Stimulated activated naive CD4-positive, alpha-beta T cell treated with Interleukin-2 at 50 U/mL for 16 hours (primary cell): ENCODE data around the gene PWWP2B.

Source experiments
- DNase-seq: peaks from one replicate; lab custom pipeline; 2025; lab: John Stamatoyannopoulos, UW

Gene PWWP2B

DNA sequence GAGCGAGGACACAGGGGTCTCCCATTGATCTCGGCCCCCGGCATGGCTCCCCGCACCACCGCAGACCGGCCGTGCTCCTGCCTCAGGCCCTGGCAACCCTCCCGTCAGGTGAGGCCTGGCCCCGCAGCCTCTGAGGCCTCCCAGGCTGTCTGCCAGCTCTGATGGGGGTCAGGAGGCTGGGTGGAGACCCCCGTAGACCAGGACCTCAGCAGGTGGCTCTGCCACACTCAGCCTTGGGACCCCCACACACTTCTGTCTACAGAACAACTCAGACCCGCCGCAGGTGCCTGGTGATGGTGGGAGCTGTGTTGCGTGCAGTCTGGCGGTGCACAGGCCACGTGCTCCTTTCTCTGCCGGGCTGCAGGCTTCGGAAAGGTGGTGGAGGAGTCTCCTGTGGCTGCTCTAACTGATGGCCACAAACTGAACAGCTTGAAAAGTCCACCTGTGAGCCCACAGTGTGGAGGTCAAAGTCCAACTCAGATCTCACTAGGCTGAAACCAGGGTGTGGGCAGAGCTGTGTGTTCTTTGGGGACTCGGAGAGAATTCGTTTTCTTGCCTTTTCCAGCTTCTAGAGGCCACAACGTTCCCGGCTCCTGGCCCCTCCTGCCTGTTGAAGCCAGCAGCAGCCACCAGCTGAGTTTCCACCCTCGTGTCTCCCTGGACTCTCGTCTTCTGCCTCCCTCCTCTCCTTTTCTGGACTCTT lies 62.5 kb downstream of the PWWP2B start:
- no peak for DNase-seq

DNA sequence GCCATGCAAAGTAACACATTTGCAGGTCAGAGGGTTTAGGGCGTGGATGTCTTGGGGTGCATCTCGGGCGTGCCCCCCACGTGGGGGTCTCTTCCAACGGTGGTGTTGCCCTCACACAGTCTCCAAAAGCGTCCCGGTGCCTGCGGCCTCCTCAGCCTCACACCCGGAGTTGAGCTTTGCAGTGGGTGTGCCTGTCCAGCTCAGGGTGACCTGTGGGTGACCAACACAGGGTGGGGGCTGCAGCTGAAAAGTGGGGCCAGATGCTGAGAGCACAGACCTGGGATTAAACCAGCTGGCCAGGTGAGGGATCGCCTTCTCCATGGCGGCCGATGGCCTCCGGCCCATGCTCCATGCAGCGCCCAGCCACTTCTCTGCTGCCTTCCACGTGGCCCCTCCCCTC lies 63.1 kb downstream of the PWWP2B start:
- no peak for DNase-seq

DNA sequence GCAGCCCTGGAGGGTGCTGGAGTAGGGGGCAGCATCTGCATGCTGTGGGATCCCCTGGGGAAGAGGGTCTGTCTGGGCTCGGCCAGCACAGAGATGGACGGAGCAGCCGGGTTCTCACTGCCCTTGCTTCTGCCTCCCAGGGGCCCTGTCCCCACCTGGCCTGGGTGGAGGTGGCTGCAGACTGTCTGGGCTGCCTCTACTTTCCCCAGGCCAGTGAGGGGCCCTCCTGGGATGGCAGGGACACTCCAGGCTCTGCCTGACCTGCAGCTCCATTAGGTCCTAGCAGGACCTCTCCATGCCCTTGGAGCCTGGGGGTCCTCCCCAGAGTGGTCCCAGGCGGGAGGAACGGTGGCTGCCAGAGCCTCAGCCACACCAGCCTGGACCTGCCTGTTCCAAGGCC lies 63.7 kb downstream of the PWWP2B start:
- no peak for DNase-seq

DNA sequence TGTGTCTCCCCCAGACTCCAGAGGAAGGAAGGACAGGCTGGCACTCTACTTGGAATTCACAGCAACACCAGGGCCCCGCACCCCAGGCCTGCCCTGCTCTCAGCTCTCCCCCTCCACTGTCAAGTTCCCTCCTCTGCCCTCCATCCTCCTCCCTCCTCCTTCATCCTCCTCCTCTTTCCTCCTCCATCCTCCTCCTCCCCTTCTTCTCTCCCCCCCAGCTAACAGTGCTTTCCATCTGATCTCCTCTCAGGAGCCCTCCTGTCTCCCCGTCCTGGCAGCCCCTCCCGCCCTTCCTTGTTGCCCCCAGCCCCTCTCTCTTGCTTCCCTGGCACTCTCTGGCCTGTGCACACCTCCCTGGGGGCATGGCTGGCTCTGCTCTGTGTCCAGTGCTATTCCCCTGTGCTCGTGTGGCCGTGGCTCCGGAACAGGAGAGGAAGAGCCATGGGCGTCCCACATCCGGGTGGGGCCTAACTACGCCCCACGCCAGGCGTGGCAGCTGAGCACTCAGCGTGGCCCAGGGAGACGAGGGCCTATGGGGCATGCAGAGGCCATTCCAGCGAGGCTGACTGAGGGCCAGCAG lies 64.2 kb downstream of the PWWP2B start:
- DNase-seq, result no peak

DNA sequence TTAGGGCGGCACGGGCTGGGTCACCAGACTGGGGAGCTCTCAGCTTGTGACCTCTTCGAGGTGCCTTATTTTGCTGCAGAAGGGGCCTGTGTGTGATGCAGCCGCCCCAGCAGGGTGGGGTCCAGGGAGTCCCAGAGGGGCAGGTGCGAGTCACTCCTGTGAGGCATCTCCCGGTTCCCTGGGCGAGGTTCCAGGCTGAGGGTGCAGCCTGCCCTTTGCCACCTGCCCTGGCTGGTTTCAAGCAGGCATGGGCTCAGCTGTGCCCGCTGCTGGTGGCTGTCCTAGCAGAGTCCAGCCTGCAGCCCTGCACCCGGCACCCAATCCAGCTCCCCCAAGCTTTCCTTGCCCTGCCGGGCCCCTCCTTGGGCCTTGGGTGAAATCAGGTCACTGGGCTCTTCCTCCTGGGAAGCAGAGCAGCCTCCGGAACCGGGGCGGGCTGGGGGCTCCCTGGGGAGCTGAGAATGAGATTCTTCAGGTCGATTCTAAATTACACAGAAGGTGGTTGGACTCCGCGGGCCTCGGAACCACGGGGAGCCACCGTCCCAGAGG lies 64.8 kb downstream of the PWWP2B start:
- no peak for DNase-seq

DNA sequence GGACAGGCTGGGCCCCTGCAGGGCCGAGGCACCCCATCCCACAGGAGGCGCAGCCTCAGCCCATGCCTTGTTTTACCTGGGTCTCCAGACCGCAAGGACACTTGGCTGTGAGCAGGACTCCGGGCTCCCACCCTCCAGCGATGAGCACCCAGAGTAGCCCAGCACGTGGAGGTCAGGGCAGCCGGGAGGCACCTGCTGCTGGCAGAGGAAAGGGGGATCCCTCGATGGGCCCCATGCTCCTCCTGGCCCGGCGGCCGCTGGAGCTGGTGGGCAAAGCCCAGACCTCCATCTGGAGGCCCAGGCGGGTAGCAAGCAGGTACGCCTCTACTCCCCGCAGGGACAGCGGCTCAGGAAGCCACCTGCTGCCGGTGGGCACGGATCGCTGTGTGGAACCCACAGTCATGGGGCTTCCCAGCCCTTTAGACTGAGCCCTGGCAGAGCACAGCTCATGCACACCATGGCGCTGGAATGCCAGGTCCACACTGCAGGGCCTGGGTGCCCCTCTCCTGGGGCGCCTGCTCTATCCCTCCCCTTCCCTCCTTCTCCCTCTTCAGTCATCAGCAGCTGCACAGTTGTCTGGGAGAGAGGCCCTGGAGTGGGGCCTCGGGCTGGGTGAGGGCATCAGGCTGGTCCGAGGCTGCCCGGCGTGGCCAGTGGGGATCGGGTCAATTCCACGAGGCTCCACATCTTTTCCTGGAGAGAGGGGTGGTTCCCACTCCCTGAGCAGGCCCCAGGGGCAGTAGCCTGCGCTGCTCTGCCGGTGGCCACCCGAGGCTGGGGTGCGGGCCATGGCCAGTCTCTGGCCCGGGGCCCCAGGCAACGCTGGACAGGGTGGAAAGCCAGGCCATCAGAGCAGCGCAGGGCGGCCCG lies 65.7 kb downstream of the PWWP2B start:
- DNase-seq, result no peak

DNA sequence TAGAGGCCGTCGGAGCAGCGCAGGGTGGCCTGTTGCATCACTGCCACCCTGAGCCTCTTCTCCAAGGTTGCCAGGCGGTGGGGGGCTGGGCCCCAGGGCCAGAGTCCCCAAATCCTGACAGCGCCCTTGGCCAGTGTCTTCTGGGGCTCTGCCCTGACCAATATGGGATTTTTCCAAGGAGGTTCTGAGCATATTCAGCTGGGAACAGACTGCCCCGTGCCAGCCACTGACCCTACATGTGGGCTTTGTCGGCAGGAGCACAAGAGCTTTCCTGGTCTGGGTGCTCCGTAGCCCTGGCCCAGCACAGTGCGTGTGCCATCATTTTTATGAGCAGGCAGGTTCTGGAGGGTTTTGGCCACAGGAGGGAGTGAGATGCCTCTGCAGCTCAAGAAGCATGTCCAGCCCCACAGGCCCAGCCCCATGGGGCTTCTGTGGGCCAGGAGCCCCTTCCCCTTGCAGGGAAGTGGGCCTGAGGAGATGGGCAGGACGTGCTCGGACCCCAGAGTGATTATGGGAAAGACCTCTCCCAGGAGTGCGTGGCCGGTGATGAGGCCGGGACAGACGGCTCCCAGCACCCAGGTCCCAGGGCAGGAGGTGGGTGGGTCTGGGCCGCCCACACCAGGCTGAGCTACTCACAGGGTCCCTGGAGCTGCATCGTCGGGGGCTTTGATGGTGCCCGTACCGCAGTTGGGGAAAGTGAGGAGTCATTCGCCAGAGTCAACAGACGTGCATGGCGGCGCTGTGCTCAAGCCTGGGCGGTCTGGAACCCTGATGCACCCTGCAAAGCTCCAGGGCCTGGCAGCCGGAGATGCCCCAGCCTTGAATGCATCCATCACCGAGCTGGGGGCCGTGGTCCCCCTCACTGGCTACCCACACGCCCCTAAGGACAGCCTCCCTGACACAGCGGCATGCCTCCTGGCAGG lies 66.6 kb downstream of the PWWP2B start:
- DNase-seq, result no peak

DNA sequence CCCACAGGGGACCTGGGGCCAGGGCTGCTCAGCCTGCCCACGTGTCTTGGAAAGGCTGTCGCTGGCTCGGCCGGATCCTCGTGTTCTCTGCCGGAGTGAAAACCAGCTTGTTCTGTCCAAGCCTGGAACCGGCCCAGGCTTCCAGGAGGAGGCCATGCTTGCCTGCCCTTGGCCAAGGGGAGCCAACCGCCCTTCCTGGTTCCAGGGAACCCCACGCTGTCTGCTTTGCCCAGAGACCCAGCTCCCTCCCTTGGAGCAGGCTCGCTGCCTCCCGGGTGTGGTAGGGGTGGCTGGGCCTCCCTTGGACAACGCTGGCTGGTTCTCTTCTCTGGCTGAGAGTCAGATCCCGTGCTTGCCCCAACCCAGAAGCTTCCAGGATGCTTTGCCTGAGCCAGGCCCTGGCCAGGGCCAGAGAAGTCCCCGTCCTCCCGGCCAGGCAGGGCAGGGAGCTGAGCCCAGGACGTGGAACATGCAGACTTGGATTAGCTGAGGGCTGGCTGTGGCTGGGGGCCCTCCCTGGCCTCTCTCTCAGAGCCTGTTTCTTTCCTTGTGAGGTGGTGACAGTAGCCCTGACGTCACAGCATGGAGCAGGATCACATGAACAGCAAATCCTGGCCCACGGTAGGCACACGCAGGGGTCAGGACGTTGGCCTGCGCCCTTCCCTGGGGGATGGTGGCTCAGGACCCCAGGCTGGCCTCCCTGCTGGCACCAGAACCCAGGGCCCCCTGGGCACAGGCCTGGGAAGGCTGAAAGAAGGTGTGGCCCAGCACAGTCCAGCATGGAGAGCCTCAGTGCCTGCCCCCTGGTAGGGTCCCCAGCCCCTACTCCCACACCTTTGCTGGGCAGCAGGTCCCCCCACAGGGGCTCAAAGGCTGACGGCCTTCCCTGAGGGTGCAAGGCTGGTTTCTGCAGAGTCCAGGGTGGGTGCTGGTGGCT lies 67.5 kb downstream of the PWWP2B start:
- DNase-seq, result no peak

DNA sequence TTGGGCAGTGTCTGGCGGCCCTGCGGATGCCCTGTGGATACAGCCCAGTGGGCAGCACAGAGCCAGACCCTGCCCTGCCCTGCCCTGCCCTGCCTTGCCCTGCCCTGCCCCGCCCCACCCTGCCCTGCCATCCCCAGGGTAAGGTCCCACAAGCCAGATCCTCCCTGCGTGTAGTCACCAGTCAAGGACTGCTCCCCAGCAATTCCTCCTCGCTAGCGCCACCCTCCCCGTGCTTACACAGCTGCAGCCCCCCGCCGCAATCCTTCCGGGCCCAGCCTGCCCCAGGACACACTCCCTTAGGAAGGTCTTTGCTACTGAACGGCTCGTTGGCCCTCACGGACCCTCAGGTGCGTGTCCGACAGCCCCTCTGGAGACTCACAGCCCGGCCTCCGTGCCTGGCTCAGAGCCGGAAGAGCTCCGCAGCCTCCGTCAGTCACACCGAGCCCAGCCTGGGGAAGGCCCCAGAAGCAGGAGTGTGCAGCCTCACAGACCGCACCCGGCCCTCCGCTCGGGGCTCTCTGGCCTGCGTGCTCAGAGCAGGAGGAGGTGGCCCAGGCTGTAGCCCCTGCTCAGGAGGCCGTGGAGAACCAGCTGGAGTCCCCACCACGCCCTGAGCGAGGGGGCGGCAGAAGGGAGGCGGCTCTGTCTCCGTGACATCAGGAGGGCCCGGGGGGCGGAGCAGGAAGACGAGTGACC lies 68.3 kb downstream of the PWWP2B start:
- DNase-seq, result no peak

DNA sequence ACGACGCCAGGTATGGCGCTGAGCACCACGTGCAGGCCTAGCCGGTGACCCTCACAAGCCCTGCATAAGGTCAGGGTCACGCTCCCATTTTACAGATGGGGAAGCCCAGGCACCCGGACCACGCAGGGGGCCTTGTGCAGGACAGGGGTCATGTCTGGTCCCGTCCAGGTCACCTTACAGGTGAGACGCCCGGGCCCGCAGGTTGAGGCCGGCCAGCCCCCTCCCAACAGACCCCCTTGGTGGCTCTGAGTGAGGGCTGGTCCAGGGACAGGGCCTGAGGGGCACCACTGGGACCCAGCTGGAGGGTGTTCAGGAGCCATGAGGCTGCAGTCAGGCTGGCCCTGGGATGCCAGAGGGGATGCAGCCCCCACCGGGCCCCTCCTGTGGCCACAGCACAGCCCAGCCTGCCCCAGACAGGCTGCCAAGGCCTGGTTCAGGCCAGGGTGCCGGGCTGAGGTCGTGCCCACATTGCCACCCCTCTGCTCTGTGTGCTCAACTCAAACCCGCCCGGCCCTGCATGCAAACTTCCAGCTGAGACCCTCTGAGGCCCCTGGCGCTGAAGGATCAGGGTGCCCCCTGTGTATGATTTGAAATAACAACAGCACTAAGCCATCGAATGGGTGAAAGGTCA lies 69.0 kb downstream of the PWWP2B start:
- no peak for DNase-seq

DNA sequence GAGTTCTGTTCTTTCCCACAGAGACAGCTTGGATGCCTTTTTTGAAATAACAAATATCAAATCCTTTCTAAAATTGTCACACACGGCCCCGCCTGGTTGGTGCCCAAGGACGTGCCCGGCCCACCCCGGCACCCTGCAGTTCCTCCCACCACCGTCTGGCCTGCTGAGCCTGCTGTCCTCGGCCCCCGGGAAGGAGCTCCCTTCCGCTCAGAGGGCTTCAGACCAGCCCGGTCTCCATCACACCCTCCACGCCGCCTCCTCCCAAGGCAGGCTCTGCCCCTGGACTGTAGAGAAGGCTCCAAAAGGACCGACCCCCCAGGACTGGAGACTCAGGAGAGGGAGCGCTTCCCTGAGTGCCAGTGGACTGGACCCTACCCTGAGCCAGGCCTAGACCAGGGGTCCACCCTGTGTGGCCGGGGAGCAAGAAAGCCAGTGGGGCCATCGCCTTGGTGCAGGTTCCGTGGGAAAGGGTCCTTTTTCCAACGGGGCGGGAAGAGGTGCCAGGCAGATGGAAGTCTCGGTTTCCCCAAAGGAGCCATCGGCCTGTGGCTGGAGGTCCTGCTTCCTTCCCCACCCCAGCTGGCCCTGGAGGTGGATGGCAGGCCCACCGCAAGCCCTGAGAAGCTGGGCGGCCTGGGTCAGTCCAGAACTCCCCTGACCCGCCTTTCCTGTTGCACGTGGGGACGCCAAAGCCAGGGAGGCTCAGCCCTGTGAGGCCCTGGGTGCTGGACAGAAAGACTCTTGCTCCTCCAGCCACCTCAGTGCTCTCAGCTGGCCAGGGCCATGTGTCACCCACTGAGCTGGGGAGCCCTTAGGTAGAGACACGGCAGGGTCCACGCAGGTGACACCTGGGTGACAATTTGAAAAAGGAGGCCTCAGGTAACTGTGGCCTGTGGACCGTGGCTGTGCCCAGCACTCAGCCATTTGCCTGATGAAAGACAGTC lies 69.8 kb downstream of the PWWP2B start:
- no peak for DNase-seq
